Loucy (cell line): ENCODE measurements around the gene TARBP1.

Experiments used
- CTCF ChIP-seq: fragments of 200-600 bp; sonication (generic); conservative IDR thresholded peaks from 2 replicates; pipeline ENCODE4 v1.5.1; 2014; ENCODE audit warnings: mild to moderate bottlenecking, antibody characterized with exemption, low read length
- EZH2phosphoT487 ChIP-seq: fragments of 200-600 bp; IDR thresholded peaks from 2 replicates; pipeline ENCODE4 v1.6.1; 2018; ENCODE audit warnings: antibody characterized with exemption, mild to moderate bottlenecking, moderate library complexity, borderline replicate concordance

GRCh38 chr1:234435620-234436019, 43.4 kb downstream of the TARBP1 start:
- TF ChIP-seq CTCF (no peak), EZH2phosphoT487 (no peak)
